Cerebellar nuclear complex (tissue), 1 donor: ENCODE measurements around the gene ZDHHC11.
"Not testable (repeated sequence)": the region's sequence is repeated elsewhere in the genome, so short reads cannot be mapped to it uniquely, and the experiment has no call there.

Experiments
- DNase-seq, 2 experiments: peaks; one replicate each; lab custom pipeline; 2025; lab: John Stamatoyannopoulos, UW

Gene ZDHHC11

GRCh38 chr5:811384-811783 lies 39.4 kb downstream of the ZDHHC11 start:
- not testable (repeated sequence) for DNase-seq

DNA sequence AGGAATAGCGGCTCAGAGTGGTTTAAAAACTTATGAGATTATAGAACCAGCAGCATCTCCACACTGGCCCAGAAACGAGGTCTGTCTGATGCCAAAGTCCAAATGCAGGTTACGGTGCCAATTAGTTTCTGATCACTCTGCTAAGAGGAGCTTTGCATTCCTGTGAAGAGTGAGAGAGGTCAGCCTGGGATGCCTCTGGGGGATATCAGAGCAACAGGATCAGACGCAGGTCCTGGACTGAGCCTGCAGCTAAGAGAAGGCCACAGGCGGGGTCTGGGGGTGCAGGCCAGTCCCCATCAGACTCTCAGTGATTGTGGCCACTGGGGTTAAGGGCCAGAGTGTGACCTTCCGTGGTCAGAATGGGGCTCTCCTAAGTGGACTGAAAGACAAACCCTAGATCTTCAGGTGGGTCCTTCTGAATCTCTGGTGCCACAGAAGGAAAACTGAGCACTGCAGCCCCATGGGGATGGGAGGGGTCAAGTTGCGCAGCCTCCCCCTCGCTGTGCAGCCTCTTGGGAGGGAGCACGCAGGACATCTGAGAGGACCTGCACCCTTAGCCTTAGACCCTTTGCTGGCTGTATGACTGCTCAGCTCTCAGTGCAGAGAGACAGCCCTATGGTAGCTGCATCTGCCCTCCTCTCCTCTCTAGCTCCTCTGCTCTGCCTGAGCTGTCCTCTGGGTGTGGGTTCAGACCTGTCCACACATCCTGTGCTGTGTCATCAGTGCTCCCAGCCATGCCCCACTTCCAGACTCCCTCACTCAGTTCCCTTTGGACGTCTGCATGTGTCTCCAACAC lies 42.9 kb downstream of the ZDHHC11 start:
- DNase-seq, result not testable (repeated sequence)

GRCh38 chr5:801472-801871 lies 49.3 kb downstream of the ZDHHC11 start:
- no peak for DNase-seq

DNA sequence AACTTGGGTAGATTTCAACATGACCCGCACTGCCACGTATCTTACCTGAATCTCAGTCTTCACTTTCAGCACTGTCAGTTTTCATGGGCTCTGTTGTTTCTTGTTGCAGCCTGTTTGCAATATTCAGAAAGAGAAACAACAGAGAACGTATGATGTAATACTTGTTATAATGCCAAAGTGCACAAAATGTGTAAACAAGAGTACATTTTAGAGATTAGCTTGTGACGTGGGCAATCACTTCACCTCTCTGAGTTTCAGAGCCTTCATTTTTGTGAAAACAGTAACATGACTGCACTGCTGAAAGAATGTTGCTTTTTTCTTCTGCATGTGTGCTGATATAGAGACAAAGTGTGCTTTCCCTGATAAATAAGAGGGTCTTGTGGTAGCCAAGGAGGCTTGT lies 49.7 kb downstream of the ZDHHC11 start:
- DNase-seq, result not testable (repeated sequence)

DNA sequence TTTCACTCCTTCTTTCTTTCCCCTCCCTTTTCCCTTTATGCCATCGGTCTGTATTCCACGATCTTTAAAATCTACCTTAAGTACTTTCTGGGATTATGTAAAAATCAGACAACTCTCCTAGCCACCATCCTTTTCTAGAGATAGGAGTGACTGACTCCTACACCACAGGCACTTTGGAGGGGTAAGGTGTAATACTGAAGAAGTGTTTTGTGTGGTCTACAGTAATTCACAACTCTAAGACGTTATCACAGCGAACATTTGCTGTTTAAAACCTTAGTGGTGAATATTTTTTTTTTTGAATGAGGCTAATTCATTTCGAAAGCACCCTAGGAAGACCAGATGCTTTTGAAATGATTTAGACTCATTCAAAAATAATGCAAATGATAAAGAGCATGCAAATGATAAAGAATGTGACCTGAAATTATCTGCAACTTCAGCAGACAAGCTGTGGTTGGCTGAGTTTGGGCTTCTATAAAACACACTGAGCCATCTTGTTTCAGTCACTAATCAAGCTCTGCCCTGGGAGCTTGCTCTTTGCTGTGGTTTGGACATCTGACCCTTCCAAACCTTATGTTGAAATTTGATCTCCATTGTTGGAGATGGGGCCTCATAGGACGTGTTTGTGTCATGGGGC lies 52.2 kb downstream of the ZDHHC11 start:
- not testable (repeated sequence) for DNase-seq

- DNase-seq, result not testable (repeated sequence)
These were observed 52.8 kb downstream of the ZDHHC11 start for GRCh38 chr5:797986-798385.

- DNase-seq, result not testable (repeated sequence)
These were observed 54.9 kb downstream of the ZDHHC11 start for GRCh38 chr5:795873-796272.

DNA sequence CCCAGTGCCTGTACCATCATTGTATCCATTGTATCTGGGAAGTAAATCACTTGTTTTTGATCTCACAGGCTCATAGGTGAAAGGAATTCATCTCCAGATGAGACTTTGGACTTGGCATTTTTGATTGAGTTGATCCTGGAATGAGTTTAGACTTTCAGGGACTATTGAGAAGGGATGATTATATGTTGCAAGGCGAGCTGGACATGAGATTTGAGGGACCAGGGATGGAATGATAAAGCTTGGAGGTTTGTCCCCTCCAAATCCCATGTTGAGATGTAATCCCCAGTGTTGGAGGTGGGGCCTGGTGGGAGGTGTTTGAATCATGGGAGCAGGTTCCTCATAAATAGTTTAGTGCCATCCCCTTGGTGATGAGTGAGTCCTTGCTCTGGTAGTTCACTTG lies 55.8 kb downstream of the ZDHHC11 start:
- not testable (repeated sequence) for DNase-seq

DNA sequence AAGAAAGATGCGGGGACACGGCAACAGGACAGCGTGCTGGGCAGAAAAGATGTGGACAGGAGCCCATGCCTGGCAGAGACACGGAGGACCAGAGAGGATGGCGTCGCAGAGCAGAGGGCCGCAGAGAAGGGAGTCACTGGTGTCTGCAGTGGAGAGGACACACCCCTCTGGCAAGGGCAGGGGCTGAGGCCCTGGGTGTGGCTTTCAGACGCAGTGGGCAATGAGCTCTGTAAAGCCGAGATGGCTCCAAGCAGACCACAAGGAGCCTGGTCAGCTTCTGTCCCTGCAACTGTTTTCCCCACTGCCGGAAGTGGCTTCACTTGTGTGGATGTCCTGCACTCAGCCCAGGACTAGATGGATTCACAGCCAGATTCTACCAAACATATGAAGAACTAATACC lies 62.1 kb downstream of the ZDHHC11 start:
- DNase-seq, result not testable (repeated sequence)

- not testable (repeated sequence) for DNase-seq
These were observed 62.9 kb downstream of the ZDHHC11 start for GRCh38 chr5:787857-788233.

- not testable (repeated sequence) for DNase-seq
These were observed 63.4 kb downstream of the ZDHHC11 start for GRCh38 chr5:787224-787856.

GRCh38 chr5:785181-785705 lies 65.5 kb downstream of the ZDHHC11 start:
- not testable (repeated sequence) for DNase-seq

DNA sequence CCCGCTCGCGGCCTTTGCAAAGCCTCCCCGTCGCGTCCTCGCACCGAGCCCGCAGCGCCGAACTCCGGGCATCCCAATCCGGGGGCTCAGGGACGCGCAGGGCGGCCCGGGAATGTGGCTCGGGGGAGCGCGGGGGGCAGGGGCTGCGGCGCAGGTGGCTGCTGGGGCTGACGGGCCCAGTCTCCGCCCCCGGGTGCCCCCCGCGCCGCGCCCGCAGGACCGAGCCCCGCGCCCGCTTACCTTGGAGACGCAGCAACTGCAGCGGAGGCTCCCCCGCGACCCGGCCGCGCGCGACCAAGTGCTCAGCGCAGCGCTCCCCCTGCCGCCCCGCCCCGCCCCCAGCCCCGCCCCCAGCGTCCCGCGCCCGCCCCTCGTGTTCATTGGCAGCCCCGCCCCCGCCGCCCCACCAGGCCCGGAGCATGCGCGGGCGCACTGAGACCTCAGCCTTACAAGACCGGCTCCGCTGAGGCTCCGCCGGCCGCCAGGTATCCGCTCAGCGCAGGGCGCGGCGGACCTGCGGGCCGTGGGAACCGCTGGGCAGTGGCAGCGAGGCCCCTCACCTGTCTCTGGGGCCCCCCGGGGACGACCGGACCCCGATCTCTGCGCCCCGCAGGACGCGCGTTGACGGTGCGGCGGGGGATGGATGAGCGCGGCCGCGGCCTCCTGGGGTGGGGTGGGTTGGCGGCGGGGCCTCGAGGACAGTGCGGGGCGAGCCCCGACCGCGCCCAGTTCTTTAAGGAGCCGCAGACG lies 66.2 kb downstream of the ZDHHC11 start, which contains the start of gene ZDHHC11B:
ZDHHC11B (minus strand) TSS at position 302 of the 750 bp plus-strand sequence. CDS start 17,810 bp downstream, outside the sequence.
- not testable (repeated sequence) for DNase-seq

DNA sequence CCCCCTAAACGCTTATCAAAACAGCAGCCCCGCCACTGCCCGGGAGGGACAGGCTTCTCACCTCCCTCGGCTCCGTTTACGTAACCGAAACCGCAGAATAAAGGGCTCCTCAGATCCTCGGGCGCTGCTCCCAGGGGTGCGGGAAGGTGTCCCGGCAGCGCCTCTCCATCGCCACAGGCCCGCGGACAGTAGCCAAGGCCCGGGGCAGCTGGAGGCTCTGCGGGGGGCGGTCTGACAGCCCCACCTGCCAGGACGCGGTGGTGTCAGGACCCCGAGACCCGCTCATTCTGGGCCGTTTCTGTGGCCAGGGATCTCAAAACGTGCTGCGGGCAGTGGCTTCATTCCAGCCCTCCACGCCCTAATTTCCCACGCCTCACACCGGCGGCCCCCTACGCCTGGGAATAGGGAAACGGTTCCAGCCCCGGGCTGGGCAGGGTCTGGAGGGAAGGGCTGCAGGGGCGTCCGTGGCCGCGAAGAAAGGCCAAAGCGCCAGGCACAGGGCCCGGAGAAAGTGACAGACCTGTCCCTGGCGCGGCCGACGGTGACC lies 66.8 kb downstream of the ZDHHC11 start:
- DNase-seq, result not testable (repeated sequence)

DNA sequence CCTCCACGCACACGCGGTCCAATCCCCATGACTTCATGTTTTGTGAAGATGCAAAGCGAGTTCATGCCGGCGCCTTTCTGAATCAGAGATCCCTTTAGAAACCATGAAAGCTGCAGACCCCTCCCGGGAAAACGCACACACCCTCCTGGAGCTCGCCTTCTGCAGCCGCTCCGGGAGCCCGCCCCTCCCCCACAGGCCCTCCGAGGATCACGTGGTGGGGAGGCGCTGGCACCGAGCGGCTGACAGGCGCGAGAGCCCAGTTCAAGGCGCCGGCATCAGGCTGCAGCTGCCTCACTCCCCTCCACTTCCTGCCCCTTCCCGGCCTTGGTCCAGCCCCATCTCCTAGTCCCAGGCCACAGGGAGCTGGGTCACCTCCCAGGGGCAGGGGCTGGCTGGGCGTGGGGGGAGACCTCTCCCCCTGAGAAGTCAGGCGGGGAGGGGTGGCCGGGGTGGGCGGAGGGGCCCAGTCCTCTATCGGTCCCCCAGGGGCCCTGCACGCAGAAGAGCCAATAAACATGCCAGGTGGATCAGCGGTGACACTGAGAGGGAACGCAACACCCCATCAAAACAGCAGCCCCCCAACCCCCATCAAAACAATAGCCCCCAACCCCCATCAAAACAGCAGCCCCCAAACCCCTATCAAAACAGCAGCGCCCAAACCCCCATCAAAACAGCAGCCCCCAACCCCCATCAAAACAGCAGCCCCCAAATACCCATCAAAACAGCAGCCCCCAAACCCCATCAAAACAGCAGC lies 67.6 kb downstream of the ZDHHC11 start:
- not testable (repeated sequence) for DNase-seq

DNA sequence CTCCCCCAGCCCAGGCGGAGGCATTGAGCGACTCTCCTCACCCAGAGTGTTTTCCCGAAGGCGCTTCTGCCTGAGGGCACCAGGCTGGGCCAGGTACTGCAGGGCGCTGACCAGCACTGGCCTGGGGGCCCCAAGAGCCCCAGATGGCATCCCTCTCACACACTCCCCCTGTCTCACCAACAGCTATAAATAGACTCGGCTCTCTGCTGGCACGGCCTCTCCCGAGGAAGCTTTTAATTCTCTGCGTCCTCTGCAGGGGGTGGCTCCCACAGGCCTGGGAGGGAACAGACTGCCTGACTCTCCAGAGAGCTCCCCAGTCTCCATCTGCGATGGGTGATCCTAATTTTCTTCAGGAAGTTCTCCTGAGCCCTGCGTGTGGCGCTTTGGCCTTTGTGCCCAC lies 68.4 kb downstream of the ZDHHC11 start:
- DNase-seq, result not testable (repeated sequence)

- DNase-seq, result not testable (repeated sequence)
These were observed 70.2 kb downstream of the ZDHHC11 start for GRCh38 chr5:780571-780970.

GRCh38 chr5:778967-779366 lies 71.8 kb downstream of the ZDHHC11 start:
- not testable (repeated sequence) for DNase-seq

DNA sequence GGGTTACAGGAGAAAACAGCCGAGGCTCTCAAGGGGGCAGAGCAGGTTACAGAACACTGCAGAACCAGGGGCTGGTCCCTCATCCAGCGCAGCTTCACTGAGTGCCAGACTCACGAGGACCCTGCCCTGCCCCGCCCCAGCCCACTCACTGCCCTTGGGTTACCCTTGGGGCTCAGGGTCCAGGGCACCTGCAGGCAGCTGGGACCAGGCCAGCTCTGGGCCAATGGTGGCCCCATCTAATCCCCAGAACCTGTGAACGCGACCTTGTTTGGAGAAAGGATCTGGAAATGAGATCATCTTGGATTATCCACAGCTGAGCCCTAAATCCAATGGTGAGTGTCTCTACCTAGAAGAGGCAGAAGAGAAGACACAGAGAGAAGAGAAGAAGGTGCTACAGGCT lies 72.4 kb downstream of the ZDHHC11 start:
- DNase-seq, result not testable (repeated sequence)

- no peak for DNase-seq
These were observed 73.0 kb downstream of the ZDHHC11 start for GRCh38 chr5:777756-778161.
